Glomerular visceral epithelial cell (primary cell): ENCODE measurements around the gene RBFA.

Experiments
- DNase-seq: peaks from one replicate; pipeline ENCODE4 v3.0.0-alpha.2; 2016; ENCODE audit errors: extremely low spot score

The RBFA gene

GRCh38 chr18:80074697-80075096, 40.5 kb downstream of the RBFA start:
- DNase-seq, result no peak

DNA sequence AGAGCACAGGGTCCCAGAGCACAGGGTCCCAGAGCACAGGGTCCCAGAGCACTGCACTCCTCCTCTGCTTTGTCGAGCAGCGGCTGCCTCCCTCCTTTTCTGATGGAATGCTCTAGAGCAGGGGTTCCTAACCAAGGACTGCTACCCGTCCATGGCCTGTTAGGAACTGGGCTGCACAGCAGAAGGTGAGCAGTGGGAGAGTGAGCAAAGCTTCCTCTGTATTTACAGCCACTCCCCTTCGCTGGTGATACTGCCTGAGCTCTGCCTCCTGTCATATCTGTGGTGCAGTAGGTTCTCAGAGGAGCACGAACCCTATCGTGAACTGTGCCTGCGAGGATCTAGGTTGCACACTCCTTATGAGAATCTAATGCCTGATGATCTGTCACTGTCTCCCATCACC, 41.7 kb downstream of the RBFA start:
- no peak for DNase-seq

- DNase-seq, result no peak
Observed at GRCh38 chr18:80076379-80076778, 42.1 kb downstream of the RBFA start.

- DNase-seq, result no peak
Observed at GRCh38 chr18:80077873-80078272, 43.6 kb downstream of the RBFA start.
